B cell (primary cell): ENCODE measurements around the gene BNC2. TPM values are rescaled to one million over a fixed set of nuclear protein-coding genes. Genes with fewer than 3 reads are reported as not detected.

Source experiments
- ATAC-seq: fragments of 200-7000 bp; cut with Tn5 transposase; one replicate; pipeline ENCODE4 v1.10.0; 2021; ENCODE audit warnings: low read depth, mild to moderate bottlenecking, moderate number of reproducible peaks, moderate library complexity
- CTCF ChIA-PET: fragments of 350-600 bp; sonication (Branson Sonifier 250); formaldehyde crosslinking; loops from one replicate; lab custom pipeline; 2021; ENCODE audit warnings: antibody characterized with exemption, inconsistent platforms; lab: Charles Lee
- POLR2A ChIA-PET: fragments of 350-600 bp; sonication (Branson Sonifier 250); formaldehyde crosslinking; loops from one replicate; lab custom pipeline; 2021; ENCODE audit warnings: antibody characterized with exemption; lab: Charles Lee
- DNase-seq: peaks from one replicate; pipeline ENCODE4 v3.0.0; 2013
- H2AFZ ChIP-seq: 2 replicates; pipeline ENCODE4 v1.6.1; 2012; ENCODE audit warnings: mild to moderate bottlenecking, low read depth, low read length; ENCODE audit not compliant: insufficient read depth, poor library complexity, severe bottlenecking
- H3K27ac ChIP-seq, 2 donors: 1 replicate in 1 of 2; 2 replicates in 1 of 2; pipeline ENCODE4 v1.5.1; 2012 to 2013; ENCODE audit warnings: low read length in 2 of 2, mild to moderate bottlenecking in 2 of 2, moderate library complexity in 1 of 2
- H3K27me3 ChIP-seq, 4 experiments: fragments of 200-600 bp in 1 of 4; sonication (generic) in 1 of 4; replicated peaks in 1 of 4; 1 replicate in 2 of 4; 2 replicates in 2 of 4; pipeline versions ENCODE4 v1.6.1 to v1.7.0; 2013 to 2016; ENCODE audit warnings: low read length in 3 of 4, mild to moderate bottlenecking in 2 of 4, mixed read lengths in 1 of 4, moderate library complexity in 1 of 4; ENCODE audit not compliant: insufficient read depth in 4 of 4, control insufficient read depth in 3 of 4; ENCODE audit errors: control extremely low read depth in 1 of 4
- H3K36me3 ChIP-seq, 2 experiments: replicated peaks in 1 of 2; 1 replicate in 1 of 2; 2 replicates in 1 of 2; pipeline versions ENCODE4 v1.6.1 to v1.7.1; 2013; ENCODE audit warnings: low read length in 1 of 2; ENCODE audit not compliant: insufficient read depth in 2 of 2, control insufficient read depth in 1 of 2; ENCODE audit errors: control extremely low read depth in 1 of 2, extremely low read depth in 1 of 2
- H3K4me1 ChIP-seq, 2 donors: fragments of 200-600 bp in 1 of 2; sonication (generic) in 1 of 2; 1 replicate in 1 of 2; 2 replicates in 1 of 2; pipeline versions ENCODE4 v1.5.1 to v1.6.1; 2013 to 2017; ENCODE audit warnings: low read length in 2 of 2; ENCODE audit not compliant: control insufficient read depth in 2 of 2, insufficient read depth in 2 of 2
- H3K4me2 ChIP-seq: replicated peaks from 2 replicates; pipeline ENCODE3; 2012; ENCODE audit warnings: mild to moderate bottlenecking, low read depth, low read length; ENCODE audit not compliant: poor library complexity, severe bottlenecking
- H3K4me3 ChIP-seq, 5 experiments: fragments of 200-600 bp in 1 of 5; sonication (generic) in 1 of 5; 1 replicate in 3 of 5; 2 replicates in 2 of 5; pipeline versions ENCODE4 v1.5.1 to v1.7.0; 2011 to 2016; ENCODE audit warnings: low read length in 4 of 5, mild to moderate bottlenecking in 4 of 5, low read depth in 2 of 5, control low read depth in 1 of 5, moderate library complexity in 1 of 5; ENCODE audit not compliant: insufficient read depth in 1 of 5; ENCODE audit errors: control extremely low read depth in 1 of 5, extremely low read depth in 1 of 5
- H3K79me2 ChIP-seq: fragments of 200-600 bp; sonication (generic); one replicate; pipeline ENCODE4 v1.6.0; 2016; ENCODE audit warnings: low read length; ENCODE audit not compliant: control insufficient read depth, insufficient read depth
- H3K9ac ChIP-seq: fragments of 200-600 bp; sonication (generic); 2 replicates; pipeline ENCODE4 v1.6.1; 2017; ENCODE audit warnings: mild to moderate bottlenecking, low read length, moderate library complexity
- H3K9me3 ChIP-seq, 3 donors: one replicate each; pipeline versions ENCODE4 v1.6.1 to v1.7.1; 2013; ENCODE audit warnings: low read length in 2 of 3; ENCODE audit not compliant: control insufficient read depth in 2 of 3, insufficient read depth in 1 of 3; ENCODE audit errors: control extremely low read depth in 1 of 3
- H4K20me1 ChIP-seq: 2 replicates; pipeline ENCODE4 v1.6.0; 2012; ENCODE audit warnings: mild to moderate bottlenecking, low read length; ENCODE audit not compliant: insufficient read depth, control insufficient read depth, poor library complexity, severe bottlenecking
- H3K27ac Mint-ChIP-seq: one replicate; pipeline ENCODE4 v1.8.0; 2021; ENCODE audit warnings: mixed read lengths
- H3K27me3 Mint-ChIP-seq: one replicate; pipeline ENCODE4 v1.8.0; 2021; ENCODE audit warnings: mixed read lengths
- H3K4me1 Mint-ChIP-seq: one replicate; pipeline ENCODE4 v1.8.0; 2021; ENCODE audit warnings: mixed read lengths
- H3K4me3 Mint-ChIP-seq: one replicate; pipeline ENCODE4 v1.8.0; 2021; ENCODE audit warnings: mixed read lengths
- H3K9me3 Mint-ChIP-seq: one replicate; pipeline ENCODE4 v1.8.0; 2022; ENCODE audit warnings: mixed read lengths; ENCODE audit not compliant: insufficient read depth
- CTCF ChIP-seq: fragments of 200-600 bp; IDR thresholded peaks from one replicate; pipeline ENCODE4 v1.8.0; 2022; ENCODE audit warnings: antibody characterized with exemption, mild to moderate bottlenecking
- EZH2 ChIP-seq: IDR thresholded peaks from 2 replicates; pipeline ENCODE4 v1.6.1; 2012; ENCODE audit warnings: borderline replicate concordance, low read depth, mild to moderate bottlenecking, moderate library complexity, low read length; ENCODE audit not compliant: insufficient read depth, poor library complexity, severe bottlenecking
- WGBS: methylation state at CpG from one replicate; pipeline ENCODE4 v1.1.5; 2013; ENCODE audit warnings: missing lambda C conversion rate; ENCODE audit not compliant: insufficient coverage; 5-methylcytosine and 5-hydroxymethylcytosine counted together
- intact Hi-C: fragments of 100-400 bp; cut with micrococcal nuclease; formaldehyde crosslinking; loops from one replicate; pipeline ENCODE4 v1.10.0; 2022
- polyA plus RNA-seq: library from polyadenylated mRNA; depleted of rRNA; stranded (reverse); fragments of >200 nt; gene quantifications from 2 replicates; pipeline ENCODE4 v1.2.3, GENCODE V29; 2012
- total RNA-seq, 2 donors: library from RNA; stranded (reverse); fragments of 120-200 nt in 1 of 2; gene quantifications; 1 replicate in 1 of 2; 2 replicates in 1 of 2; pipeline versions ENCODE4 v1.2.3 to v1.2.4, GENCODE V29; 2013 to 2022

BNC2 gene
- total and polyA plus RNA-seq, 2 donors (not counting 1 experiment from before 2014, with no cell fraction given) = 0.01 TPM; not detected in 1

GRCh38 chr9:16616686-16617085, 253.8 kb downstream of the BNC2 start:
- ChIA-PET CTCF (no interaction called here), POLR2A (no interaction called here)
- TF ChIP-seq CTCF (no peak), EZH2 (no peak)
- no peak overlapping the region for H3K9ac ChIP-seq
- no peak overlapping the region for H3K27ac Mint-ChIP-seq
- H3K4me3 Mint-ChIP-seq = no peak overlapping the region
- ATAC-seq (no peak), DNase-seq (no peak)
- intact Hi-C loops = no loop called here
- no peak overlapping the region for H3K4me3 ChIP-seq
- no peaks in the 10 kb centered on the region for H4K20me1 ChIP-seq
- H3K4me1 ChIP-seq = no peaks in the 10 kb centered on the region
- no peaks in the 10 kb centered on the region for H3K27me3 Mint-ChIP-seq
- WGBS = no CpG with 5 or more reads among the region's 2 CpGs
- no peaks in the 10 kb centered on the region for H3K4me1 Mint-ChIP-seq
- no peak overlapping the region for H3K27ac ChIP-seq
- no peaks in the 10 kb centered on the region for H3K27me3 ChIP-seq
- no peak overlapping the region for H2AFZ ChIP-seq
- no peaks in the 10 kb centered on the region for H3K9me3 Mint-ChIP-seq
- no peaks in the 10 kb centered on the region for H3K36me3 ChIP-seq
- H3K4me2 ChIP-seq = no peak overlapping the region
- H3K9me3 ChIP-seq = no peaks in the 10 kb centered on the region
- no peaks in the 10 kb centered on the region for H3K79me2 ChIP-seq

DNA sequence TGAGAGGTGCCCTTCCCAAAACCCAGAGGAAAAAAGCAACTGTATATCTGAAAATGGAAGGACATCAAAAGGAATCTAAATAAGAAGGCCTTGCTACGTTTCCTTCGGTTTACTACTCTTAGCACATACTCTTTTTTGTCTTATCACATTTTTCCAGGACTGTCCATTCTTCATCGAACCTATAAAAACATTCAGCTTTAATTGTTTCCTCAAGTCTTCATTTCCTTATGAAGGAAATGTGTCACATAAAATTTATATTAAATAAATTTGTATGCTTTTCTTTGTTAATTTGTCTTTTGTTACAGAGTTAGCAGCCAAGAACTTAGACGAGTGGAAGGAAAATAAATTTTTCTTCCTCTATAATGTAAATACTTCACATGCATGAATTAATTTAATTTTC, 255.0 kb downstream of the BNC2 start:
- TF ChIP-seq EZH2 (no peak), CTCF (no peak)
- no peak overlapping the region for H3K27ac ChIP-seq
- H3K4me3 Mint-ChIP-seq = no peak overlapping the region
- no peak for ATAC-seq
- H3K4me1 ChIP-seq = no peaks in the 10 kb centered on the region
- H3K4me2 ChIP-seq = no peak overlapping the region
- H2AFZ ChIP-seq = no peak overlapping the region
- no peaks in the 10 kb centered on the region for H3K27me3 Mint-ChIP-seq
- no peaks in the 10 kb centered on the region for H4K20me1 ChIP-seq
- no peak for DNase-seq
- H3K36me3 ChIP-seq = no peaks in the 10 kb centered on the region
- H3K9me3 ChIP-seq = no peaks in the 10 kb centered on the region
- POLR2A ChIA-PET = no interaction called here
- CTCF ChIA-PET = no interaction called here
- H3K27ac Mint-ChIP-seq = no peak overlapping the region
- WGBS = no CpG with 5 or more reads among the region's 4 CpGs
- intact Hi-C loops = no loop called here
- no peaks in the 10 kb centered on the region for H3K27me3 ChIP-seq
- H3K4me3 ChIP-seq = no peak overlapping the region
- no peaks in the 10 kb centered on the region for H3K4me1 Mint-ChIP-seq
- H3K9ac ChIP-seq = no peak overlapping the region
- no peaks in the 10 kb centered on the region for H3K79me2 ChIP-seq
- no peaks in the 10 kb centered on the region for H3K9me3 Mint-ChIP-seq
